Neural cell (in vitro differentiated cells): ENCODE results near the gene YEATS4. TPM values are rescaled to one million over a fixed set of nuclear protein-coding genes. Genes with fewer than 3 reads are reported as not detected.

Experiments used
- H2AFZ ChIP-seq: fragments of 200-600, 300-800 bp; sonication (generic), shearing (Covaris generic); 2 replicates; pipeline ENCODE4 v1.6.0; 2014; ENCODE audit warnings: low read depth, mild to moderate bottlenecking, antibody characterized with exemption, low read length, moderate library complexity
- H3F3A ChIP-seq: fragments of 200-600 bp; shearing (Covaris generic); 2 replicates; pipeline ENCODE4 v1.6.1; 2016; ENCODE audit warnings: mild to moderate bottlenecking, moderate library complexity, mixed read lengths, antibody characterized with exemption, low read length; ENCODE audit not compliant: insufficient read depth, poor library complexity, severe bottlenecking
- H3K27ac ChIP-seq: fragments of 200-600, 300-800 bp; sonication (generic), shearing (Covaris generic); 2 replicates; pipeline ENCODE4 v1.5.1; 2014; ENCODE audit warnings: mild to moderate bottlenecking, low read length, moderate library complexity
- H3K27me3 ChIP-seq: fragments of 300-800, 200-600 bp; sonication (generic), shearing (Covaris generic); 2 replicates; pipeline ENCODE4 v1.6.0; 2014; ENCODE audit warnings: mild to moderate bottlenecking, low read depth, low read length, moderate library complexity; ENCODE audit not compliant: insufficient read depth
- H3K36me3 ChIP-seq: fragments of 300-800, 200-600 bp; sonication (generic), shearing (Covaris generic); 2 replicates; pipeline ENCODE4 v1.5.1; 2014; ENCODE audit warnings: mild to moderate bottlenecking, antibody characterized with exemption, low read length, moderate library complexity; ENCODE audit not compliant: insufficient read depth
- H3K4me2 ChIP-seq: fragments of 300-800, 200-600 bp; sonication (generic), shearing (Covaris generic); 2 replicates; pipeline ENCODE4 v1.6.0; 2014; ENCODE audit warnings: mild to moderate bottlenecking, low read length
- H3K4me3 ChIP-seq: fragments of 300-800, 200-600 bp; sonication (generic), shearing (Covaris generic); 2 replicates; pipeline ENCODE4 v1.5.1; 2014; ENCODE audit warnings: mild to moderate bottlenecking, low read length, moderate library complexity
- H3K79me2 ChIP-seq: fragments of 200-600 bp; shearing (Covaris generic); replicated peaks from 2 replicates; pipeline ENCODE4 v1.6.0; 2014; ENCODE audit warnings: mild to moderate bottlenecking, low read length, moderate library complexity; ENCODE audit not compliant: insufficient read depth
- H3K9ac ChIP-seq: fragments of 300-800, 200-600 bp; sonication (generic), shearing (Covaris generic); 2 replicates; pipeline ENCODE4 v1.6.1; 2016; ENCODE audit warnings: mild to moderate bottlenecking, low read length, mixed read lengths
- H3K9me2 ChIP-seq: fragments of 200-600 bp; shearing (Covaris generic); 2 replicates; pipeline ENCODE4 v1.6.1; 2016; ENCODE audit warnings: mild to moderate bottlenecking, low read length, mixed read lengths; ENCODE audit not compliant: insufficient read depth
- H3K9me3 ChIP-seq: fragments of 200-600, 300-800 bp; sonication (generic), shearing (Covaris generic); 2 replicates; pipeline ENCODE4 v1.6.1; 2016; ENCODE audit warnings: mild to moderate bottlenecking, mixed run types, low read length, moderate library complexity, mixed read lengths
- H4K20me1 ChIP-seq: fragments of 200-600 bp; shearing (Covaris generic); 2 replicates; pipeline ENCODE4 v1.6.1; 2016; ENCODE audit warnings: mild to moderate bottlenecking, mixed run types; ENCODE audit not compliant: insufficient read depth
- CTCF ChIP-seq: fragments of 450-650 bp; IDR thresholded peaks from 2 replicates; pipeline ENCODE4 v1.5.1; 2014; ENCODE audit warnings: antibody characterized with exemption, mild to moderate bottlenecking, moderate library complexity; ENCODE audit not compliant: poor library complexity, severe bottlenecking
- EP300 ChIP-seq: fragments of 450-650 bp; conservative IDR thresholded peaks from 2 replicates; pipeline ENCODE4 v1.6.1; 2014; ENCODE audit warnings: antibody characterized with exemption, mild to moderate bottlenecking, moderate library complexity; ENCODE audit not compliant: poor library complexity, severe bottlenecking
- EZH2 ChIP-seq: fragments of 200-600, 300-800 bp; shearing (Covaris generic), sonication (generic); IDR thresholded peaks from 2 replicates; pipeline ENCODE4 v1.6.1; 2014; ENCODE audit warnings: antibody characterized with exemption, low read length, borderline replicate concordance, mild to moderate bottlenecking; ENCODE audit not compliant: insufficient read depth, poor library complexity, severe bottlenecking
- MXI1 ChIP-seq: fragments of 450-650 bp; conservative IDR thresholded peaks from 2 replicates; pipeline ENCODE4 v1.6.1; 2014; ENCODE audit warnings: antibody characterized with exemption, mild to moderate bottlenecking; ENCODE audit not compliant: poor library complexity, severe bottlenecking
- POLR2AphosphoS5 ChIP-seq: IDR thresholded peaks from 2 replicates; pipeline ENCODE4 v1.6.1; 2012
- RAD21 ChIP-seq: fragments of 450-650 bp; conservative IDR thresholded peaks from 2 replicates; pipeline ENCODE4 v1.6.1; 2014; ENCODE audit warnings: antibody characterized with exemption, mild to moderate bottlenecking, moderate library complexity
- REST ChIP-seq: IDR thresholded peaks from 2 replicates; pipeline ENCODE4 v1.6.1; 2012; ENCODE audit warnings: borderline replicate concordance
- SMC3 ChIP-seq: fragments of 450-650 bp; conservative IDR thresholded peaks from 2 replicates; pipeline ENCODE4 v1.6.1; 2014; ENCODE audit warnings: antibody characterized with exemption, mild to moderate bottlenecking, moderate library complexity; ENCODE audit not compliant: poor library complexity
- TAF1 ChIP-seq: IDR thresholded peaks from 2 replicates; pipeline ENCODE4 v1.6.1; 2012; ENCODE audit warnings: low read depth
- polyA plus RNA-seq: library from polyadenylated mRNA; depleted of rRNA; stranded (reverse); fragments of >200 nt; gene quantifications from 2 replicates; pipeline ENCODE4 v1.2.3, GENCODE V29; 2014

The YEATS4 gene
- polyA plus RNA-seq, 1 donor from 2014 or later: 227 TPM

- Histone ChIP-seq H2AFZ (no peak overlapping the region), H3K4me2 (no peak overlapping the region), H3K9me2 (no peaks in the 10 kb centered on the region), H3K36me3 (no peaks in the 10 kb centered on the region), H3K9me3 (no peaks in the 10 kb centered on the region), H3K9ac (no peak overlapping the region), H3F3A (no peaks in the 10 kb centered on the region), H3K27ac (no peak overlapping the region), H3K27me3 (no peaks in the 10 kb centered on the region), H3K79me2 (no peaks in the 10 kb centered on the region), H3K4me3 (no peak overlapping the region), H4K20me1 (no peaks in the 10 kb centered on the region)
- TF ChIP-seq EP300: no peak
- no peak for TF ChIP-seq TAF1
- TF ChIP-seq MXI1: no peak
- no peak for TF ChIP-seq EZH2
- no peak for TF ChIP-seq POLR2AphosphoS5
- peak; percentile 75 for TF ChIP-seq CTCF
- TF ChIP-seq SMC3: peak; percentile 75
- TF ChIP-seq REST: no peak
- TF ChIP-seq RAD21: peak; percentile 74
Observed at GRCh38 chr12:69388371-69388770, 28.8 kb downstream of the YEATS4 start.

GRCh38 chr12:69389831-69390230, 30.3 kb downstream of the YEATS4 start:
- no peaks in the 10 kb centered on the region for H3K9me2 ChIP-seq
- H3K27me3 ChIP-seq: no peaks in the 10 kb centered on the region
- H3K27ac ChIP-seq: no peak overlapping the region
- H4K20me1 ChIP-seq: no peaks in the 10 kb centered on the region
- H3F3A ChIP-seq: no peaks in the 10 kb centered on the region
- no peak overlapping the region for H3K4me2 ChIP-seq
- no peak for TF ChIP-seq REST
- TF ChIP-seq RAD21: no peak
- no peak for TF ChIP-seq SMC3
- no peak for TF ChIP-seq POLR2AphosphoS5
- no peak for TF ChIP-seq TAF1
- no peak for TF ChIP-seq EP300
- no peak for TF ChIP-seq EZH2
- no peaks in the 10 kb centered on the region for H3K36me3 ChIP-seq
- H3K4me3 ChIP-seq: no peak overlapping the region
- H3K9ac ChIP-seq: no peak overlapping the region
- H3K9me3 ChIP-seq: no peaks in the 10 kb centered on the region
- H3K79me2 ChIP-seq: no peaks in the 10 kb centered on the region
- H2AFZ ChIP-seq: no peak overlapping the region
